ENCODE data around the gene KIRREL3. TPM values are rescaled to one million over a fixed set of nuclear protein-coding genes. Genes with fewer than 3 reads are reported as not detected.

KIRREL3 gene
- total RNA-seq, 1 donor from 2014 or later: under 0.01 TPM

DNA sequence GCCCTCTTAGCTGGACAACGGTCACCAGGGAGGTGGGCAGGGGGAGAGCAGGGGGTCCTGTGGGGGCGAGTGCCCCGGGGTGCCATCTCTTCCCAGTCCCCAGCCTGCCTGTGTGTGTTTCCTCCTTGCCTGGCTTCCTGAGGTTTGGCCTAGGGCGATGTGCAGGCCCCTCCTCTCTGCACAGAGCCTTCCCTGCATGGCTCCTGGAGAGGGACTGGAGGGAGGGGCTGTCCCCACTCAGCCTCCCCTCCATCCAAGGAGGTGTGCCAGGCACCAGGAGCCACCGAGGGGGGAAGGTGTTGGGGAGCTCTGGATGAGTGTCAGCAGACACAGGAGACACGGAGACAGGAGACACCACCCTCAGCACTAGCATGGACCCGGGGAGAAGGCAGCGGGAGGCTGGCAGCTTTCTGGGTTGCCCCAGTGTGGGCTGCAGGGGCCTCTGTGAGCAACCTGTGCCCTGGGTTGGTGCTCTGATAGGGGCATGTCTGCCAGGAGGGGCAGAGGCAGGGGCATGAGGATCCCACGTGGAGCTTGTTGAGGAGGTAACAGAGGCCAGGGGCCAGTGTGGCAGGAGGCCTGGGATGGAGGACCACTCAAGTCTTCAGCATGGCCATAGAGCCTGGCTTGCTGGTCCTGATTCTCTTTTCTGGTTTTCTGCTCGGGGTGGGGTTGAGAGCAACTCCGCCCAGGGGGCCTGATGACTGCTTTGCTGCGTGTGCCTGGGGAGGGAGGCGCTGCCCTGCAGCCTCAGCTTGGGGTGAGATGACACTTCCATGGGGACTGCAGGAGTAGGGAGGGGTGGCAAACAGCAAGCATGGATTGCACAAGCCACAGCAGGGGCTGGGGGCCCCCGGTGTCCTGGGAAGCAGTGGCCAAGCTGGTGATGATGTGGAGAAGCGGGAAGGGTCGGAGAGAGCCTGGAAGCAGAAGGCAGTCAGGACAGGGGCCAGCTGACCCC lies 566.3 kb downstream of the KIRREL3 start:
- Histone ChIP-seq H3K9ac (ENCODE audit: low read depth in 1 of 3, low read length in 3 of 3) (peak overlapping the region in 1 of 3 donors; percentile 8), H3K27ac (ENCODE audit: low read depth, low read length) (no peak overlapping the region), H3K4me3 (ENCODE audit: low read length in 3 of 3) (no peak overlapping the region), H3K27me3 (ENCODE audit: control insufficient read depth in 3 of 3, insufficient read depth in 3 of 3, low read length in 3 of 3) (peaks cover 0 to 7% (median 0%) of the 10 kb centered on the region in 3 donors), H3K9me3 (ENCODE audit: control insufficient read depth in 3 of 3, low read length in 3 of 3) (peaks cover 0 to 2% (median 0%) of the 10 kb centered on the region in 3 donors), H3K36me3 (ENCODE audit: control insufficient read depth in 3 of 3, insufficient read depth in 3 of 3, low read length in 3 of 3) (no peaks in the 10 kb centered on the region), H3K4me1 (ENCODE audit: control insufficient read depth in 3 of 3, insufficient read depth in 3 of 3, low read length in 3 of 3) (peaks cover 9 to 14% (median 11%) of the 10 kb centered on the region in 3 donors)

DNA sequence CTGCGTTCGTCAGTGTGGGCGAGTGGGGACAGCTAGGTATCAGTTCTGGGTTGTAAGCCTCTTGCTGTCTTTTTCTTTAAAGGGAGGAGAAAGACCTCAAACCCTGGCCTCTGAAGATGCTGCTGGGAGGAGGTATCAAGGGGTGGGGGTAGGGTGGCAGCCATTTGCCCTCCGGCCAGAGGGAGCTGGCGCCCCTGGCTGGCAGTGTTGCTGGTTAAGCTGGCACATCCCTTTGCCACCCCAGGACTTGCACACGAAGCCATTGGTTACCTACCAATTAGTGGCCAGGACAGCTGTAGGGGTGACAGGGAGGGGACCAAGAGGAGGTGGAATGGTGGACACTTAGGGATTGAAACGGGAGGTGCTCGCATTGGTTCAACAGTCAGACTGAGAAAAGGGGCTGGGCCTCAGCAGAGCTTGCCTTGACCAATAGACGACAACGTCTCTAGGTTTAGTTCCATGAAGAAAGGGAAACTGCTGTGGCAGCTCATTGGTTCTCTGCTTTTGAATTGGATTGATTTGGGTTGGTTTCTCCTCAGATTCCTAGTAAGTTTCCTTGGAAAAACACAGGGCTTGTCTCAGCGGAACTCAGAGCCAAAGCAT lies 567.2 kb downstream of the KIRREL3 start:
- Histone ChIP-seq H3K4me1 (ENCODE audit: control insufficient read depth in 3 of 3, insufficient read depth in 3 of 3, low read length in 3 of 3) (peaks cover 9 to 14% (median 11%) of the 10 kb centered on the region in 3 donors), H3K27ac (ENCODE audit: low read depth, low read length) (no peak overlapping the region), H3K27me3 (ENCODE audit: control insufficient read depth in 3 of 3, insufficient read depth in 3 of 3, low read length in 3 of 3) (peaks cover 0 to 7% (median 0%) of the 10 kb centered on the region in 3 donors), H3K9ac (ENCODE audit: low read depth in 1 of 3, low read length in 3 of 3) (no peak overlapping the region), H3K36me3 (ENCODE audit: control insufficient read depth in 3 of 3, insufficient read depth in 3 of 3, low read length in 3 of 3) (no peaks in the 10 kb centered on the region), H3K9me3 (ENCODE audit: control insufficient read depth in 3 of 3, low read length in 3 of 3) (peaks cover 0 to 2% (median 0%) of the 10 kb centered on the region in 3 donors), H3K4me3 (ENCODE audit: low read length in 3 of 3) (no peak overlapping the region)

DNA sequence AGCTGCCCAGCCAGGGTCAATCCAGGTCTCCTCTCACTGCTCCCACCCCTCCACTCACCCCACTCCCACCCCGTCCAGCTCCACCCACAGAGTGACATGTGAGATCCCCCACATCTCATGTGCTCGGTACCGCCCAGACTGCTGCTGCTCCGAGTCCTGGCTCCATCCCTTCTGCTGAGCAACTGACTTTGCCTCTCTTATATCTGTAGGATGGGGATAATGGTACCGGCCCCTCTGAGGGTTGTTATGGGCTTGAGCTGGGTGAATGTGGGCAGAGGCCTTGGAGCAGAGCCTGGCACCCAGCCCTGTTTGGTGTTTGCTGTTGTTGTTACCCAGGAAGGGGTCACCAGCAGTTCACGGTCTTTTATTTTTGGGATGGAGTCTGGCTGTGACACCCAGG lies 568.0 kb downstream of the KIRREL3 start:
- Histone ChIP-seq H3K36me3 (ENCODE audit: control insufficient read depth in 3 of 3, insufficient read depth in 3 of 3, low read length in 3 of 3) (no peaks in the 10 kb centered on the region), H3K27ac (ENCODE audit: low read depth, low read length) (peak overlapping the region; percentile 30), H3K9me3 (ENCODE audit: control insufficient read depth in 3 of 3, low read length in 3 of 3) (peaks cover 0 to 2% (median 0%) of the 10 kb centered on the region in 3 donors), H3K4me3 (ENCODE audit: low read length in 3 of 3) (no peak overlapping the region), H3K9ac (ENCODE audit: low read depth in 1 of 3, low read length in 3 of 3) (no peak overlapping the region), H3K4me1 (ENCODE audit: control insufficient read depth in 3 of 3, insufficient read depth in 3 of 3, low read length in 3 of 3) (peaks cover 9 to 15% (median 11%) of the 10 kb centered on the region in 3 donors), H3K27me3 (ENCODE audit: control insufficient read depth in 3 of 3, insufficient read depth in 3 of 3, low read length in 3 of 3) (peaks cover 0 to 5% (median 0%) of the 10 kb centered on the region in 3 donors)

DNA sequence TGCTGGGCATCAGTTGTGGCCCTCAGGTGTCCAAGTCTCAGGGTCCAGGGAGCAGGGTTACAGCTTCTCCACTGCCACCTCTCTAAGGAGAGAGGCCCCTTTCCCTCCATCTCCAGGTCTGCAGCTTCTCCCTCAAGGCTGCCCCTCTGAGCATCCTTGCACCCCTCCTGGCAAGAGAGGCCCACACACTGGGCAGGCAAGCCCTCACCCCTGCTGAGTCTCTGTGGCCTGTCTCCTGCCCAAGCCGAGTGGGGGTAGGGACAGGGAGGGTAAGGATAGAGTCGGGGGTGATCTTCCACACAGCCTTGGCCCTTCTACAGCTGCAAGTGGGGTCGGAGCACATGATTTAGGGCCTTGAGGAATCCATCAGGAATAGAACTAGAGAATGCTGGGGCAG lies 568.5 kb downstream of the KIRREL3 start:
- Histone ChIP-seq H3K9ac (ENCODE audit: low read depth in 1 of 3, low read length in 3 of 3) (peak overlapping the region in 1 of 3 donors; percentile 43), H3K27ac (ENCODE audit: low read depth, low read length) (peak overlapping the region; percentile 30), H3K4me1 (ENCODE audit: control insufficient read depth in 3 of 3, insufficient read depth in 3 of 3, low read length in 3 of 3) (peaks cover 9 to 19% (median 15%) of the 10 kb centered on the region in 3 donors), H3K27me3 (ENCODE audit: control insufficient read depth in 3 of 3, insufficient read depth in 3 of 3, low read length in 3 of 3) (peaks cover 0 to under 1% (median 0%) of the 10 kb centered on the region in 3 donors), H3K36me3 (ENCODE audit: control insufficient read depth in 3 of 3, insufficient read depth in 3 of 3, low read length in 3 of 3) (no peaks in the 10 kb centered on the region), H3K4me3 (ENCODE audit: low read length in 3 of 3) (no peak overlapping the region), H3K9me3 (ENCODE audit: control insufficient read depth in 3 of 3, low read length in 3 of 3) (no peaks in the 10 kb centered on the region)

DNA sequence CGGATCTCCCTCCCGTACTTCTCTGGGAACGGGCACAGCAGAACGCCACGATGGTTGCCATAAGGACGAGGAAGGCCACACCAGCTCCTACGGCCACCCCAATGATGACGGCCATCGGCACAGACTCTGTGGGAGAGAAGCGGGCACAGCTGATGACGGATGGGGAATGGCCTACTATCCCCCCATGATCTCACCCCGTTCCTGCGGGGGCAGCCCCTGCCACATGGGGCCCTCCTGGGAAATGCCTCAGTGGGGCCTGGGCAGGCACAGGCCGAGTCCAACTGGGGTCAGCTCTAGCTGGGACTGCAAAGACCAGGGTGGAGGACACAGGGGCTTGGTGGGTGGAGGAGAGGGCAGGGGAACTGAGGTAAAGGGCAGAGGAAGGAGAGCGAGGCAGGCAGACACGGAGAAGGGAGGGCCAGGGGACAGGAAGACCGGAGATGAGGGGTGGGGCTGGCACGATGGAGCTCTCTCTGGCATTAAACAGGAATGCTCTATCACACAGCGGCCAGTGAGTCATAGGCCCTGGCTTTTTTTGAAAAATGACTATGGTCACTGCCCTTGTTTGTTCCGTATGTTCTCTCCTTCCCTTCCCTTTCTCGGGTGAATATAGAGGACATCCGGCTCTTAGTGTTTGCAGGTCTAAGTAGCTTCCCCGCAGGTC lies 569.0 kb downstream of the KIRREL3 start:
- Histone ChIP-seq H3K9me3 (ENCODE audit: control insufficient read depth in 3 of 3, low read length in 3 of 3) (no peaks in the 10 kb centered on the region), H3K36me3 (ENCODE audit: control insufficient read depth in 3 of 3, insufficient read depth in 3 of 3, low read length in 3 of 3) (no peaks in the 10 kb centered on the region), H3K27me3 (ENCODE audit: control insufficient read depth in 3 of 3, insufficient read depth in 3 of 3, low read length in 3 of 3) (no peaks in the 10 kb centered on the region), H3K27ac (ENCODE audit: low read depth, low read length) (peak overlapping the region; percentile 44), H3K4me1 (ENCODE audit: control insufficient read depth in 3 of 3, insufficient read depth in 3 of 3, low read length in 3 of 3) (peaks cover 13 to 24% (median 20%) of the 10 kb centered on the region in 3 donors), H3K9ac (ENCODE audit: low read depth in 1 of 3, low read length in 3 of 3) (peak overlapping the region in 1 of 3 donors; percentile 43), H3K4me3 (ENCODE audit: low read length in 3 of 3) (no peak overlapping the region)

DNA sequence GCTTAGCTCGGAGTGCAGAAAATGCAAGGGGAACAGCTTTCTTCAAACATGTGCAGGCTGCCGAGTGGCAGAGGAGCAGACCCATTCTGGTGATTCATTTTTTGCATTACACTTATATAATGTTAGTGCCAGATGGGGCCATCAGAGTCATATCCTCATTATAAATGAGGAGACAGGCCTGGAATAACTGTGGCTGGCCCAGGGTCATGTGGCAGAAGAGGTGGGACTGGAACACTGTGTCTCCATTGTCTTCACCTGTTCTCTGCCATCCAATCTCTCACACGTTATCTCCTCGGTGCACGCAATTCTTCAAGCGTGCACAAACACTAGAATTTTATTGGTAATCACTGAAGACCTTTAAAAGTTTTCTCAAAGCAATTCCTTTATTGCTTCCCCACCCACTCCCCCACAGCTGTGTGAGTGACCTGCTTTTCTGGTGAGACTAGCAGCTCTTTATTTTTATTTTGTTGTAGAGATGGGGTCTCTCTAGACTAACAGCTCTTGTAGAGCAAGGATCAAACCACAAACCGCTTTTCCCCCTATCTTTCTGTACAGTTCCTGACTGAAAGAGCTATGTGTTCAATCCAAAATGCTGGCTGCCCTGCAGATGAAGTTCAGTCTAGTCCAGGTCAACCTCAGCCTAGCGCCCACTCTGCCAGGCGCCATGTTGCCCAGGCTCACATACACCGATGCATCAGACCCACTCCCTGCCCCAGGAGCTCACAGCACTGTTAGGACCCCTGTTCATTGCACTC lies 569.8 kb downstream of the KIRREL3 start:
- no peak overlapping the region for H3K4me3 ChIP-seq (ENCODE audit: low read length in 3 of 3)

DNA sequence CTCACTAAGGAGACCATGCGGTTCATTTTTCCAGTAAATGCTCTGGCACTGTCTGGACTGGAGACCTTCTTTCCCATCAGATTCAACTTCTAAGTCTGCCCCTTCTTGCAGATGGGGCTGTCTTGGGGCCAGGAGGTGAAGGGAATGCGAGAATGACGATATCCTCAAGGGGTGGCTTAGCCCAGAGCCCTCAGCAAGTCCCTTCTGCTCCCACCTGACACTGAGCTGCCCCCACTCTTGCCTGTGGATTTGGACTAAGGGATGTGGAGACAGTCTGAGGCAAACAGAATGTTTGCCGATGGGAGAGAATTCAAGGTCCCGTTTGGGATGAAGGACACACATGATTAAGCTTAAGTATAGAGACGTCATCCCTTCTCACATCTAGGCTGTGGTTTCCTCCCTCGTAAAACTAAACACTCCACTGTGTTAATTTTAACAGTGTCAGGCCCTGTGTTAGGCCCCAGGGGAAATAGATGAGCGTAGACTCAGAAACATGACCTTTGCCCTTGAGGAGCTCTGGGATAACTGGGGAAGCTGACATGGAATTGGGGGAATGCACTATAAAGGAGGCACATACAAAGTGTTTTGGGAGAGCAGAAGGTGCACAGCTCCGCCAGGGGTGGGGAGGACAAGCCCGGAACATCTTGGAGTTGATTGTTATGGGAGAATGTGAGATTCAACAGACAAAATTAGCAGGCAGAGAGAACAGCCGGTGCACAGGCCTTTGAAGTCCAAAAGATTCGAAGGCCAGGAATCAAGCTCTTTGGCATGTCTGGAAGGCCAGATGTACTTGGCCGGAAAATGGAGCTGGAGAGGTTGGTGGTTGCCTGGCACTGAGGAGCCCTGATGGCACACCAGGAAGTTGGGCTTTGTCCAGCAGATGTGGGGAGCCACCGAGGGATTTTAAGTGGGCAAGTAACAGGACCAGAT lies 573.5 kb downstream of the KIRREL3 start:
- H3K4me3 ChIP-seq (ENCODE audit: low read length in 3 of 3): no peak overlapping the region
- no peaks in the 10 kb centered on the region for H3K36me3 ChIP-seq (ENCODE audit: control insufficient read depth in 3 of 3, insufficient read depth in 3 of 3, low read length in 3 of 3)
- H3K9me3 ChIP-seq (ENCODE audit: control insufficient read depth in 3 of 3, low read length in 3 of 3): no peaks in the 10 kb centered on the region
- no peak overlapping the region for H3K9ac ChIP-seq (ENCODE audit: low read depth in 1 of 3, low read length in 3 of 3)
- no peak overlapping the region for H3K27ac ChIP-seq (ENCODE audit: low read depth, low read length)
- no peaks in the 10 kb centered on the region for H3K27me3 ChIP-seq (ENCODE audit: control insufficient read depth in 3 of 3, insufficient read depth in 3 of 3, low read length in 3 of 3)
- H3K4me1 ChIP-seq (ENCODE audit: control insufficient read depth in 3 of 3, insufficient read depth in 3 of 3, low read length in 3 of 3): peaks cover 11 to 25% (median 21%) of the 10 kb centered on the region in 3 donors

More for the DNA sequence above, 569.8 kb downstream of the KIRREL3 start:
- no peaks in the 10 kb centered on the region for H3K36me3 ChIP-seq (ENCODE audit: control insufficient read depth in 3 of 3, insufficient read depth in 3 of 3, low read length in 3 of 3)
- no peaks in the 10 kb centered on the region for H3K27me3 ChIP-seq (ENCODE audit: control insufficient read depth in 3 of 3, insufficient read depth in 3 of 3, low read length in 3 of 3)
- H3K4me1 ChIP-seq (ENCODE audit: control insufficient read depth in 3 of 3, insufficient read depth in 3 of 3, low read length in 3 of 3): peaks cover 13 to 24% (median 20%) of the 10 kb centered on the region in 3 donors
- peak overlapping the region; percentile 44 for H3K27ac ChIP-seq (ENCODE audit: low read depth, low read length)
- H3K9ac ChIP-seq (ENCODE audit: low read depth in 1 of 3, low read length in 3 of 3): no peak overlapping the region
- H3K9me3 ChIP-seq (ENCODE audit: control insufficient read depth in 3 of 3, low read length in 3 of 3): no peaks in the 10 kb centered on the region

DNA sequence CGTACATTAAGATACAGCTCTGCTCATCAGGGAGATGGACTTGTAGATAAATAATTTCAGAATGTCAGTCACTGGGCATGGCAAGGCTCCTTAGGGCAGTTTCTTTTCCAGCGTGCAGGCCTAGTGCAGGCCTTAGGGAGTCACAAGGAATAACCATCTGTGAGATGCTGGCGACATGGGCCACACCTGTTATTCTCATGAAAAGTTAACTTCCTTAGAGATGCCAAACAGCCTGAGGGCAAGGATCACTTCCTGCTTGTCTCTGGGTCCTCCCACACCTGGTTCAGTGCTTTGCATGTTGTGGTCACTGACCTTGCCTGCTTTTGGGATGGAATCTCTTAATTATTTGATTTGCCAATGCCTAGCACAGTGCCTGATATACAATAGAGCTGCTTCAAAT lies 574.5 kb downstream of the KIRREL3 start:
- H3K4me3 ChIP-seq (ENCODE audit: low read length in 3 of 3): no peak overlapping the region
- peaks cover 10 to 24% (median 17%) of the 10 kb centered on the region in 3 donors for H3K4me1 ChIP-seq (ENCODE audit: control insufficient read depth in 3 of 3, insufficient read depth in 3 of 3, low read length in 3 of 3)
- H3K27ac ChIP-seq (ENCODE audit: low read depth, low read length): no peak overlapping the region
- H3K9me3 ChIP-seq (ENCODE audit: control insufficient read depth in 3 of 3, low read length in 3 of 3): no peaks in the 10 kb centered on the region
- H3K36me3 ChIP-seq (ENCODE audit: control insufficient read depth in 3 of 3, insufficient read depth in 3 of 3, low read length in 3 of 3): no peaks in the 10 kb centered on the region
- no peak overlapping the region for H3K9ac ChIP-seq (ENCODE audit: low read depth in 1 of 3, low read length in 3 of 3)
- H3K27me3 ChIP-seq (ENCODE audit: control insufficient read depth in 3 of 3, insufficient read depth in 3 of 3, low read length in 3 of 3): no peaks in the 10 kb centered on the region
